NCI-H460 (cell line): Measurements from ENCODE around the gene CAPZA3. TPM values are rescaled to one million over a fixed set of nuclear protein-coding genes. Genes with fewer than 3 reads are reported as not detected.
"Not testable (repeated sequence)": the region's sequence is repeated elsewhere in the genome, so short reads cannot be mapped to it uniquely, and the experiment has no call there.

ENCODE experiments used
- DNase-seq: peaks from one replicate; pipeline ENCODE4 v3.0.0-alpha.2; 2016; ENCODE audit warnings: low read depth; ENCODE audit errors: extremely low read depth
- polyA plus RNA-seq: library from polyadenylated mRNA; depleted of rRNA; stranded (reverse); fragments of >200 nt; gene quantifications from 2 replicates; pipeline ENCODE4 v1.2.3, GENCODE V29; 2014; cell fraction: nucleus; rRNA removed
- total RNA-seq: library from RNA; depleted of rRNA; stranded (reverse); fragments of >200 nt; shearing (Covaris generic); gene quantifications from 2 replicates; pipeline ENCODE4 v1.2.3, GENCODE V29; 2014; rRNA removed

The CAPZA3 gene
- total RNA-seq: not detected in 2 replicates
- polyA plus RNA-seq: not detected in 2 replicates

- DNase-seq: no peak
These were observed at the start of gene CAPZA3, which contains the start of gene PLCZ1 for GRCh38 chr12:18737819-18738218. TSS of gene CAPZA3 (plus strand) at chr12:18738119. CDS start at chr12:18738269, 150 bp downstream. TSS of gene PLCZ1 (minus strand) at chr12:18738012. CDS start at chr12:18737371, 641 bp downstream.

DNA sequence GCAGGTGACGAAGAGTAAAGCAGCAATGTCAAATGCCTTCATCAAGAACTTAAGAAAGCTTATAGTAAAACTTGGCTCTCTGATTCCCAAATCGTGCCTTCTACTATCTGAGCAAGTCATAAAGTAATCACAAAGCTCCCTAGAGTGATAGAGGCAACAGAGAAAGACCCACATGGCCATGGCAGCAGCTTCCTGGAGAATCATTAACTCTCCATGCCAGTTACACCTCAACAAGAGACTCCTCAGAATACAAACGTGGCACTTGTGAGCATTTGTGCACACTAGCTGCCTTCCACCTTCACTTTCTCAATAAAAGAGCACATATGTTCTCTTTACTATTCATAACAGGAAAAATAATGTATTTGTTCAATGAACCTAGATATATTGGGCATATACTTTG is 48.1 kb upstream of the CAPZA3 start:
- DNase-seq: no peak

DNA sequence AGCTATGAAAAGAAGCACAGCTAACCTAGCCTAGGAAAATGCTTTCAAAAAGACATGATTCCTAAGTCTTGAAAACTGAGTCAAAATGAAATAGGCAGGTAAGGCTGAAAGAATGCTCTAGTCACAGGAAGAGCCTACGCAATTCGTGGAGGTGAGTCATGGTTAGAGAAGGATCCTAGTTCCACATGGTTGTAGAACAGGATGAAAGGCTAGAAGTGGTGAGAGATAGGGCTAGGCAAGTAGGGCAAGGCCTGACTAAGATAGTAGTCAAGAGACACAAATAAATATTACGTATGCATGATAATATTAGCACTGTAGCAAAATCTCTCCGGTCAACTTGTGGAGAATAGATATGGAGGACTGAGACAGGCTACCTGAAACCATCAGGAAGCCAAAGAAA is 47.3 kb upstream of the CAPZA3 start:
- DNase-seq: peak; percentile 18

DNA sequence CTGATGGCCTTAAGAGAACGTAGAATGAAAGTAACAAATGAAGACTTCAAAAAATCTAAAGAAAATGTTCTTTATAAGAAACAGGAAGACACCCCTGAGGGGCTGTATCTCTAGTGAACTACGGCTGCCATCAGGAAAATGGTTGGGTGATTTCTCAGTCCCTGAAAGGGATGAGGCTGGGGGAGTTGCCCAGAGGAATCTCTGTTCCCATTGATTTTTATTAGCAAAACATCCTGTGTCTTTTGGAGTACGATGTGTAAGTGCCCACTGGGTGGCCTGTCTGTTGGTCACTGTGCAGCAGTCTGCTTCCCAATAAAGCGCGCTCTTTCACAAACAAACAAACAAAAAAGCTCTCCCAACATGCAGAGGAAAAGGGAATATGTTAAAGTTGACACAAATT is 43.9 kb upstream of the CAPZA3 start:
- not testable (repeated sequence) for DNase-seq

DNA sequence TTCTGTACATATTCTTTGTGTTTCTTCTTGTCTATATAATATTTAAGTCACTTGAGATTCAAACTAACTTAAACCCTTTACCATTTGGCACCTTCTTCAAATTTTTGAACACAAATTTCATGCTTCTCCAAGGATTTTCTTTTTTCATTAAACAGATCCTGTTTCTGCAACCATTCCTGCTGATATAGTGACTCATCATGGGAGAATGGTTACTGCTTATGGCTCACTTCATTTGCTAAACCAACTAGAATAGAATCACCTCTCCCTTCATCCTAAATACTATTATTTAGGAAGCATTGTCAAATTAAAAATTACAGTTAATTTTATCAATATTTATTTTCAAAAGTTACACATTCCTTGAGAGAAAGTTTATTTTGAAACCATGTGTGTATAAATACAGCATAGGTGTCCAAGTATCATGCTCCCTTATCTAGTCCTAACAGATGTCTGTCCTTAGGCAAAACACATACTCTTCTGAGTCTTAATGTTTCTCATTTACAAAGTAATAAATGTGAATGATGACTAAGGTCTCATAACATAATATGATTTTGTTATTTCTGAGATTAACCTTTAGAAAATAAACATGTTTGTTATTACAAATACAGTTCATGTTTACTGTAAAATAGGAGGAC is 40.8 kb upstream of the CAPZA3 start:
- DNase-seq: peak; percentile 4

DNA sequence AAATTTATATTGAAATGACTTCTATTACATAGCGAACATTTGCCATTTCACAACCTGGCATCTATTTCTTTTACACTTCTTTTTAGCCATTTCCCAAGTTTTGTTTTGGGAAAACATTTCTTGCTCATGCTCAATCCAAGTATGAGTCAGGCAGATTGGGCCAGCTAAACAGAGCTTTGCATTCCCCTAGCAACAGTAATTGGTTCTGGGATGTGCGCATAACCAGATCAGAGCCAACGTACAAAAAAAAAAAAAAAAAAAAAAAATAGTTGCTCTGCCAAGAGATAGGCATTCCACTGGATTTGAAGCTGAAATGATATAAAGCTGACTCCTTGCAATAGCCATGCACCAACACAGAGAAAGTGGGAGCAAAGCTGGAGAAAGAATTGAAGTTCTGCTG is 37.6 kb upstream of the CAPZA3 start:
- DNase-seq: no peak

GRCh38 chr12:18703321-18703720 is 34.6 kb upstream of the CAPZA3 start:
- no peak for DNase-seq

- no peak for DNase-seq
These were observed 34.0 kb upstream of the CAPZA3 start for GRCh38 chr12:18703911-18704310.

DNA sequence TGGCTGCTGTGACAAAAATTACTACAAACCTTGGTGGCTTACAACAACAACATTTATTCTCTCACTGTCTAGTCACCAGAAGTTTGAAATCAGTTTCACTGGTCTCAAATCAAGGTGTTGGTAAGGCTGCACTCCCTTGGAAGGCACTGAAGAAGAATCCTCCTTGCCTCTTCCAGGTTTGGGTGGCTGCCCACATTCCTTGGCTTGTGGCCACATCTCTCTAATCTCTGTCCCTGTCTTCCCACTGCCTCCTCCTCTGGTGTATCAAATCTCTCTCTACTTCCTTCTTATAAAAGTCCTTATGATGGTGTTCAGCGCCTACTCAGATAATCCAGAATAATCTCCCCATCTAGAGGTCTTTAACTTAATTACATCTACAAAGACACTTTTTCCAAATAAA is 31.1 kb upstream of the CAPZA3 start:
- DNase-seq: no peak

GRCh38 chr12:18716236-18716635 is 21.7 kb upstream of the CAPZA3 start:
- DNase-seq: no peak

GRCh38 chr12:18718462-18718861 is 19.5 kb upstream of the CAPZA3 start:
- DNase-seq: no peak

DNA sequence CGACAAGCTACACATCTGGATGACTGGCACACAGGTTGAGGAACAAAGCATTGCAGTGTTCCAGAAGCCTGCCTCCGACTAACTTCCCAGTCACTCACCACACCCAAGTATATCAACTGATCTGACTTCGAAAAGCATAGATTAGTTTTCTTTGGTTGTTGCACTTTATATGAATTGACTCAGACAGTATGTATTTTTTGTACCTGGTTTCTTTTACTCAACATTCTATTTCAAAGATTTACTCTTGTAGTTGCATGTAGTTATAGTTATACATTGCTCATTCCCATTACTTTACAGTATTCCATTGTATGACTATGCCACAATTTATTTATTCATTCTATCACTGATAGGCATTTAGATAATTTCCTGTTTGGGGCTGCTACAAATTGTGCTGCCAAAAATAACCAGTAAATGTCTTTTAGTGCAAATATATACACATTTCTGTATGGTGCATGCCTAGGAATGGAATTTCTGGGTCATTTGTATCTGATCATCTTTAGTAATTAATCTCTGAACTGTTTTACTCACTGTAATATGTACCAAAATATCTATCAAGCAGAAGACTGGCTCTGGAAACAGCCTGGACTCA is 17.9 kb upstream of the CAPZA3 start:
- DNase-seq: no peak

GRCh38 chr12:18720690-18721089 is 17.2 kb upstream of the CAPZA3 start:
- no peak for DNase-seq

- DNase-seq: no peak
These were observed 16.5 kb upstream of the CAPZA3 start for GRCh38 chr12:18721452-18721851.

DNA sequence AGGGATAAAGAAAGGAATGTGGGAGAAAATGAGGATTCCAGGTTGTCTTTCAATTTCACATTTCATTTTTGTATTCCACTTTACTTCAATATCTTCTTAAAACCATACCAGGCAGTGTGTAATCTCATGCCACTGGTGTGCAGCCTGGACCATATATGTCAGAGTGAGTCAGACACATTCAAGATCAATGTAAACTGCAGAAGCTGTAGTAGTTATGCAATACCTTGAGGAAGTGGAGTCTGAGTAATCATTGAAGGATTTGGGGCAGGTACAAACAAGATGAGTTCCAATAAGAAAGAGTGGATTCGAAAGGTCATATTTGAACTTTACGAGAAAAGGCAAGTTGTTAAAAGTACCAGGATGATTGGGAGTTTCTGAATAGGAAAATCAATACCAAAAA is 14.2 kb upstream of the CAPZA3 start:
- peak; percentile 38 for DNase-seq

DNA sequence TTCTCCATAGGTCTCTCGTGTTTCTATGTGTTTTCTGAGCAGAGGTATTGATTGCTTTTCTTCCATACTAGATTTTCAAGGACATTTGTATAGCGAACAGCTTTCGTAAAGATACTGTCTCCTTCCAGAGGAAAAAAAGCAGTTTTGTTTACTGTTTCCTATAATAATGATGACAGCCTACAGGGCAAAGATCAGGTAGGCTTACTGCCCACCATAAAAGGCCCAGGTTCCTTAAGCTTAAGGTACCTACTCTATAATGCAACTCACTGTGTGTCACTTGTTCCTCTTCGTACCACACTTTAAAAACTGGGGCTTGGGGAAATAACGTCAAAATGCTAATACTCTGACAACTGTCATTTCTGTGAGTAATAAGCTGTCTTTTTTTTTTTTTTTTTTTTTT is 6.8 kb upstream of the CAPZA3 start:
- no peak for DNase-seq

DNA sequence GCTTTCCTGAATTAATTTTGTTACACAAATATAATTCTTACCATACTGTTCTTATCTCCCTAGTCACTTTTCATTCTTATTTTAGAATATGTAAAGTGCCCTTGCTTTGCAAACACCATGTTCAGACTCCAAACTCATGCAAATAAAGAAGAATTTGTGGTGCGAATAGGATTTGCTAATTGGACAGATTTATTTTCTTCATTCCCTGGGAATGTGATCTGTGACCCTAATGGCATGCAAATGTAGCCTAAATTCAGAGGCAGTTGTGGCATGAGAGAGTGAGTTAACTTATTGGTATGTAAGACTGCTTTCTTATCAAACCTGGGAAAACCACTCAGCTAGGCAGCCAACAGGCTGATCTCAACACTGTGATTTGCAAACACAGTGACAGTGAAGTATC is 10.0 kb downstream of the CAPZA3 start:
- DNase-seq: no peak

DNA sequence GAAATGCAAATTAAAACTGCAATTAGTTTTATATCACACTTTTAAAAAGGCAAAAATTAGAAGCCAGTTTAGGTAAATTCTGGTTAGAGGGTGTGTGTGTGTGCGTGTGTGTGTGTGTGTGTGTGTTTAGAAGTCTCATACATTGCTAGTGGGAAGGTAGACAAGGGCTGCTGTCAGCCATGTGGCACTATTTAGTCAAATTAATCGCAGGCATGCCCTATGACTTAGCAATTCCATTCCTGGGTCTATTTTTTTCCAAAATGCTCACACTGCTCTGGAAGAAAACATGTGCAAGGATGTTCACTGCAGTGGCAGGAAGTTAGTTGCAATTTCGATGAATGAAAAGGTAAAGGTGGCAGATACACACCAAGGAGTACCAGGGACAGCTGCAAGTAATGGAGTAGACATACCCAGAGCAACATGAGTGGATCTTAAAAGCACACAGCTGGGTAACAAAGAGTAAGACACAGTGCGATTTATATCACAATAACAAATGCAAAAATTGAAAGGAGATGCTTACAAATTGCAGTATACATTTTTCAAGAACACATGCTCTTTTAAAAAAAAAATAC is 11.6 kb downstream of the CAPZA3 start:
- no peak for DNase-seq

GRCh38 chr12:18750085-18750484 is 12.2 kb downstream of the CAPZA3 start:
- DNase-seq: peak; percentile 13

DNA sequence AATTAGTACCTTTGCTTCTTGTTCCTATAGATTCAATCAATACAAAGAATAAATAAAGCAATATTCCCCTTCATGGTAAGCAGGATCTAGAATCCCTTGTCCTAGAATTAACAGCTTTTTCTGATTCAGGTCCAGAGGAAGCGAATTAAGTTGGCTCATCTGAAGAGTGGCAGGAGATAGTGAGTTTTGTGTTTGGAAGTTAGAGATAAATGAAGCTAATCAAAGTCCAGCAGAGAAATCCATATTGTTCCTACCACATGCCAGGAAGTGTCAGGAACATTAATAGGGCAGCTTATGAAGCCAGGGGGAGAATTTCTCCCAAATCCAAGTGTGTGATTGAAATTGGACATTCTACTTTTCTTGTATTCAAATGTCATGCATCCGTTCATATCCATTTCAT is 13.9 kb downstream of the CAPZA3 start:
- no peak for DNase-seq

GRCh38 chr12:18752280-18752920 is 14.5 kb downstream of the CAPZA3 start:
- DNase-seq: peak; percentile 6

- DNase-seq: no peak
These were observed 15.0 kb downstream of the CAPZA3 start for GRCh38 chr12:18752947-18753346.
